Measurements from ENCODE around the gene NOTCH1.

Gene NOTCH1

GRCh38 chr9:136495238-136495800 is 50.5 kb downstream of the NOTCH1 start:
- no peak for DNase-seq (ENCODE audit: low read depth)
- no peak for TF ChIP-seq CTCF (IDR thresholded peaks at IDR 0.05; ENCODE audit: low read length, missing control alignments)
- no peak overlapping the region for H3K4me3 ChIP-seq (replicated peaks; ENCODE audit: low read depth, low read length)

- no peak for DNase-seq (ENCODE audit: low read depth)
- H3K4me3 ChIP-seq (replicated peaks; ENCODE audit: low read depth, low read length), result no peak overlapping the region
- TF ChIP-seq CTCF (IDR thresholded peaks at IDR 0.05; ENCODE audit: low read length, missing control alignments), result no peak
Measured at GRCh38 chr9:136494531-136495215, 51.2 kb downstream of the NOTCH1 start.

GRCh38 chr9:136494012-136494411 is 51.8 kb downstream of the NOTCH1 start:
- TF ChIP-seq CTCF (IDR thresholded peaks at IDR 0.05; ENCODE audit: low read length, missing control alignments), result no peak
- DNase-seq (ENCODE audit: low read depth), result no peak
- no peak overlapping the region for H3K4me3 ChIP-seq (replicated peaks; ENCODE audit: low read depth, low read length)

- TF ChIP-seq CTCF (IDR thresholded peaks at IDR 0.05; ENCODE audit: low read length, missing control alignments), result no peak
- H3K4me3 ChIP-seq (replicated peaks; ENCODE audit: low read depth, low read length), result no peak overlapping the region
- DNase-seq (ENCODE audit: low read depth), result no peak
Measured at GRCh38 chr9:136493567-136493971, 52.3 kb downstream of the NOTCH1 start.

GRCh38 chr9:136492978-136493522 is 52.8 kb downstream of the NOTCH1 start:
- no peak for TF ChIP-seq CTCF (IDR thresholded peaks at IDR 0.05; ENCODE audit: low read length, missing control alignments)
- DNase-seq (ENCODE audit: low read depth), result no peak
- no peak overlapping the region for H3K4me3 ChIP-seq (replicated peaks; ENCODE audit: low read depth, low read length)

GRCh38 chr9:136489731-136490130 is 56.1 kb downstream of the NOTCH1 start:
- TF ChIP-seq CTCF (IDR thresholded peaks at IDR 0.05; ENCODE audit: low read length, missing control alignments), result no peak
- H3K4me3 ChIP-seq (replicated peaks; ENCODE audit: low read depth, low read length), result no peak overlapping the region
- DNase-seq (ENCODE audit: low read depth), result no peak
